Activated CD4-positive, alpha-beta T cell treated with anti-CD3 and anti-CD28 coated beads, Interleukin-2, amount 10 ng/mL, durations not matched to agents 7 days and 5 days (primary cell): ENCODE results near the gene GABRB3. TPM values are rescaled to one million over a fixed set of nuclear protein-coding genes. Genes with fewer than 3 reads are reported as not detected.

ENCODE experiments used
- CTCF ChIA-PET: fragments of 350-600 bp; sonication (Branson Sonifier 250); formaldehyde crosslinking; loops from one replicate; lab custom pipeline; 2021; ENCODE audit warnings: antibody characterized with exemption; lab: Charles Lee
- POLR2A ChIA-PET: fragments of 350-600 bp; sonication (Branson Sonifier 250); formaldehyde crosslinking; loops from one replicate; lab custom pipeline; 2021; ENCODE audit warnings: antibody characterized with exemption; lab: Charles Lee
- DNase-seq: peaks from one replicate; pipeline ENCODE4 v3.0.0-alpha.2; 2020
- H3K27ac Mint-ChIP-seq: one replicate; pipeline ENCODE4 v1.8.0; 2021; ENCODE audit warnings: mild to moderate bottlenecking, moderate library complexity, mixed read lengths
- H3K27me3 Mint-ChIP-seq: one replicate; pipeline ENCODE4 v1.8.0; 2021; ENCODE audit warnings: mixed read lengths
- H3K36me3 Mint-ChIP-seq: one replicate; pipeline ENCODE4 v1.8.0; 2021; ENCODE audit warnings: low read depth, mixed read lengths
- H3K4me1 Mint-ChIP-seq: one replicate; pipeline ENCODE4 v1.8.0; 2021; ENCODE audit warnings: mixed read lengths
- H3K4me3 Mint-ChIP-seq: one replicate; pipeline ENCODE4 v1.8.0; 2021; ENCODE audit warnings: mild to moderate bottlenecking, moderate library complexity, mixed read lengths
- H3K9me3 Mint-ChIP-seq: one replicate; pipeline ENCODE4 v1.8.0; 2021; ENCODE audit warnings: mixed read lengths
- total RNA-seq, 2 experiments: library from RNA; stranded (reverse); gene quantifications; one replicate each; pipeline ENCODE4 v1.2.3, GENCODE V29; 2021

GABRB3 gene
- total RNA-seq, 2 experiments from 2014 or later: 0.12 TPM; not detected in 1

- no peak overlapping the region for H3K4me3 Mint-ChIP-seq
Observed at GRCh38 chr15:26580943-26581342, 191.9 kb downstream of the GABRB3 start.

GRCh38 chr15:26572602-26573350, 200.1 kb downstream of the GABRB3 start:
- no peak for DNase-seq
- H3K27me3 Mint-ChIP-seq: no peaks in the 10 kb centered on the region
- H3K27ac Mint-ChIP-seq: no peak overlapping the region
- H3K4me1 Mint-ChIP-seq: no peaks in the 10 kb centered on the region
- CTCF ChIA-PET: no interaction called here
- no peaks in the 10 kb centered on the region for H3K36me3 Mint-ChIP-seq
- peaks cover 26% of the 10 kb centered on the region for H3K9me3 Mint-ChIP-seq
- POLR2A ChIA-PET: no interaction called here
- H3K4me3 Mint-ChIP-seq: no peak overlapping the region

More at GRCh38 chr15:26580943-26581342, 191.9 kb downstream of the GABRB3 start:
- peaks cover 36% of the 10 kb centered on the region for H3K9me3 Mint-ChIP-seq
- no peaks in the 10 kb centered on the region for H3K36me3 Mint-ChIP-seq
- H3K27ac Mint-ChIP-seq: no peak overlapping the region
- DNase-seq: no peak
- ChIA-PET CTCF (no interaction called here), POLR2A (no interaction called here)
- H3K27me3 Mint-ChIP-seq: no peaks in the 10 kb centered on the region
- H3K4me1 Mint-ChIP-seq: no peaks in the 10 kb centered on the region

- no peaks in the 10 kb centered on the region for H3K27me3 Mint-ChIP-seq
- H3K4me1 Mint-ChIP-seq: no peaks in the 10 kb centered on the region
- H3K36me3 Mint-ChIP-seq: no peaks in the 10 kb centered on the region
- peaks cover 17% of the 10 kb centered on the region for H3K9me3 Mint-ChIP-seq
- no peak for DNase-seq
- no peak overlapping the region for H3K27ac Mint-ChIP-seq
- POLR2A ChIA-PET: no interaction called here
- H3K4me3 Mint-ChIP-seq: no peak overlapping the region
- CTCF ChIA-PET: interaction anchor here (0.6 to 0.8 kb wide), 2 partner anchors 13 to 1898 kb away, joined by 3 read pairs; no protein-coding TSS in a partner anchor
Observed at GRCh38 chr15:26571346-26571745, 201.5 kb downstream of the GABRB3 start.

DNA sequence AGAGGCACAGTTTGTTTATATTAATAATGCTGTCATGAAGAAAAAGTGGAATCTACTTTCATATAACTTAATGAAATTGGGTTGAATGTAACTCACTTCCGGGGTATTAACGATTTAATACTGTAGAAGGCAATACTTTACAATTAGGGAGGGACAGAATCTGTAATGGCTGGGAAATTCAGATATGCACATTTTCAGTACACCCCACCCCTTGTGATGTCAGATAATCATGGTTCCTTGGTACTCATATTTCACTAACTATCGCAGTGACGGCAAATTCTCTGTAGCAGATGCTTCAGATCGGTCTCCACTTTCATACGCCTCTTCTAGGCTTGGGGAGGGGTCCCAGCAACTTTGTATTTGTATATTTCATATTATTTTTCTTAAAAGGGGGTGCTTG, 207.3 kb downstream of the GABRB3 start:
- Mint-ChIP-seq H3K36me3 (no peaks in the 10 kb centered on the region), H3K9me3 (peaks cover 22% of the 10 kb centered on the region), H3K27me3 (no peaks in the 10 kb centered on the region), H3K4me3 (no peak overlapping the region), H3K4me1 (no peaks in the 10 kb centered on the region), H3K27ac (no peak overlapping the region)
- ChIA-PET POLR2A (no interaction called here), CTCF (no interaction called here)
- no peak for DNase-seq

- Mint-ChIP-seq H3K4me3 (no peak overlapping the region), H3K9me3 (peaks cover 18% of the 10 kb centered on the region), H3K4me1 (no peaks in the 10 kb centered on the region), H3K27me3 (no peaks in the 10 kb centered on the region), H3K27ac (no peak overlapping the region), H3K36me3 (no peaks in the 10 kb centered on the region)
- POLR2A ChIA-PET: no interaction called here
- no peak for DNase-seq
- CTCF ChIA-PET: no interaction called here
Observed at GRCh38 chr15:26564361-26564760, 208.5 kb downstream of the GABRB3 start.

GRCh38 chr15:26562336-26562735, 210.5 kb downstream of the GABRB3 start:
- ChIA-PET POLR2A (no interaction called here), CTCF (no interaction called here)
- Mint-ChIP-seq H3K4me3 (no peak overlapping the region), H3K27me3 (no peaks in the 10 kb centered on the region), H3K27ac (no peak overlapping the region), H3K4me1 (no peaks in the 10 kb centered on the region), H3K36me3 (no peaks in the 10 kb centered on the region), H3K9me3 (peaks cover 13% of the 10 kb centered on the region)
- no peak for DNase-seq

GRCh38 chr15:26561896-26562295, 211.0 kb downstream of the GABRB3 start:
- H3K36me3 Mint-ChIP-seq: no peaks in the 10 kb centered on the region
- peaks cover 13% of the 10 kb centered on the region for H3K9me3 Mint-ChIP-seq
- POLR2A ChIA-PET: no interaction called here
- CTCF ChIA-PET: no interaction called here
- no peak overlapping the region for H3K27ac Mint-ChIP-seq
- no peaks in the 10 kb centered on the region for H3K27me3 Mint-ChIP-seq
- no peaks in the 10 kb centered on the region for H3K4me1 Mint-ChIP-seq
- H3K4me3 Mint-ChIP-seq: no peak overlapping the region
- no peak for DNase-seq

DNA sequence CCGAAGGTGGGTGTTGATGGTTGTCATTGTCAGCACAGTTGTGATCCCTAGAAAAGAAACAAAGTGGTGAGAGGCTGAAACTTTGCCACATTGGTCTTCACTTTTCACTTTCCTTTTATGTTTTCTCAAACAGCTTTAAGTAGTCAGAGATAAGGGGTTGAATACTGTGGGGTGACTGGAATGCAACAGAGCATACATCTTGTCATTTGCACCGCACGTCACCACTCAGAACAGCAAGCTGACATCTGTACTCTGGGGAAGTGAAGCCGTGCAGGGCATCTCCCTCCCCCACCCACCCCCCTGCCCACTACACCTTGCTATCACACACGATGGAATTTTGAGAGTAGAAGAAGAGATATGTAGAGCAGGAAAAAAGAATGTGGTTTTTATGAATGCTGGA, 211.7 kb downstream of the GABRB3 start:
- ChIA-PET CTCF (no interaction called here), POLR2A (no interaction called here)
- H3K36me3 Mint-ChIP-seq: no peaks in the 10 kb centered on the region
- DNase-seq: no peak
- no peaks in the 10 kb centered on the region for H3K4me1 Mint-ChIP-seq
- H3K27me3 Mint-ChIP-seq: no peaks in the 10 kb centered on the region
- no peak overlapping the region for H3K27ac Mint-ChIP-seq
- H3K9me3 Mint-ChIP-seq: peaks cover 15% of the 10 kb centered on the region
- H3K4me3 Mint-ChIP-seq: no peak overlapping the region

DNA sequence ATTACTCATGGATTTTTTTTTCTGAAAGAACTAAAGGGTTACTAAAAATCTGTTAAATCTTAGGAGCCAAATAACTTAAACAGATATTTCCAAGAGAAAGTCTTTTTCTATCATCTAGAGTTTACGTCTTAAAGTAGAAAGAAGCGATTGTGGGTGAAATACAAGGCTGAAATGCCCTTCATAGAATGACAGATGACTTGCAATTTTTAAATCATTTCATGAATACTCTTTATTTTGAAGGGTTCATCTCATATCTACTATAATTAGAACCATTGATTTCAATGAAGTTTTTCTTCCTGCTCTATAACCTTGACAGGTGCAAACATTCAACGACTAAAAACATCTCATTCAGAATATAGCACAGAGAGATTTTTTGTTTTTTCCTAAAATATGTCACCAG, 217.0 kb downstream of the GABRB3 start:
- Mint-ChIP-seq H3K36me3 (no peaks in the 10 kb centered on the region), H3K4me1 (no peaks in the 10 kb centered on the region), H3K9me3 (peaks cover 19% of the 10 kb centered on the region), H3K4me3 (no peak overlapping the region), H3K27me3 (no peaks in the 10 kb centered on the region), H3K27ac (no peak overlapping the region)
- ChIA-PET CTCF (no interaction called here), POLR2A (no interaction called here)
- DNase-seq: no peak

DNA sequence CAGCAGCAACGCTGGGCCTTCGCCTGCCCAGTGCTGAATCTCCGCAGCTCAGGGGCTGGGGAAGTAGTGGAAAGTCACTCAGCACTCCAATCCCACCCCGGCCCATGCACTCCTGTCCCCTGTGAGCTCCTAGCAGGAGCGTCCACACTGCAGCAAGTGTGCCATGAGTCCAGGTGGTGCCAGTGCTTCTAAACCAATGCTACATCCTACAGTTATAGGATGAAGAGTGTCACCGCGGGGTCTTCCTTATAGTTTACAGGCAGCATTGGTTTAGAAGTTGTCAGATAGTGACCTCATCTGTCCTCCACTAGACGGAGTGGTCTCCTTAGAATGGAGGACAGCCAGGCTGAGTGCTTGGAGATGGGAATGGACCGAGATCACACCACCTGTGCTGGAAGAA, 221.4 kb downstream of the GABRB3 start:
- ChIA-PET CTCF (no interaction called here), POLR2A (no interaction called here)
- Mint-ChIP-seq H3K27me3 (no peaks in the 10 kb centered on the region), H3K4me3 (no peak overlapping the region), H3K9me3 (peaks cover 36% of the 10 kb centered on the region), H3K27ac (no peak overlapping the region), H3K4me1 (no peaks in the 10 kb centered on the region), H3K36me3 (no peaks in the 10 kb centered on the region)
- no peak for DNase-seq

- Mint-ChIP-seq H3K4me3 (no peak overlapping the region), H3K36me3 (no peaks in the 10 kb centered on the region), H3K27ac (no peak overlapping the region), H3K27me3 (no peaks in the 10 kb centered on the region), H3K4me1 (no peaks in the 10 kb centered on the region), H3K9me3 (peaks cover 34% of the 10 kb centered on the region)
- ChIA-PET CTCF (no interaction called here), POLR2A (no interaction called here)
- DNase-seq: no peak
Observed at GRCh38 chr15:26550880-26551279, 222.0 kb downstream of the GABRB3 start.

DNA sequence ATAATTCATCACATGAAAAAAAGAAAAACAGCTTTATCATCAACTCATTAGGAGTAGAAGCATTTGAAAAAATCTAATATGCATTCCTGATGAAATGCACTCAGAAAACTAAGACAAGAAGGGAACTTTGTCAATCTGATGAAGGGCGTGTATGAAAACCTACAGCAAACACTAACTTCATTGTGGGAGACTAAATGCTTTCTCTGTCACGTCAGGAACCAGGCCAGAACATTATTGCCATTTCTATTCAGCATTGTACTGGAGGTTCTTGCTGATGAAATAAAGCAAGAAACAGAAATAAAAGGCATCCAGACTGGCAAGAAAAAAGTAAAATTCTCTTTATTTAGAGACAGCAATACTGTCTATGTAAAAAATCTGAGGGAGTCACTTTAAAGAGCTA, 235.2 kb downstream of the GABRB3 start:
- ChIA-PET CTCF (no interaction called here), POLR2A (no interaction called here)
- no peaks in the 10 kb centered on the region for H3K36me3 Mint-ChIP-seq
- no peak overlapping the region for H3K27ac Mint-ChIP-seq
- DNase-seq: no peak
- H3K27me3 Mint-ChIP-seq: no peaks in the 10 kb centered on the region
- peaks cover 48% of the 10 kb centered on the region for H3K9me3 Mint-ChIP-seq
- no peaks in the 10 kb centered on the region for H3K4me1 Mint-ChIP-seq
- H3K4me3 Mint-ChIP-seq: no peak overlapping the region

- Mint-ChIP-seq H3K36me3 (no peaks in the 10 kb centered on the region), H3K27ac (no peak overlapping the region), H3K27me3 (no peaks in the 10 kb centered on the region), H3K4me1 (no peaks in the 10 kb centered on the region), H3K4me3 (no peak overlapping the region), H3K9me3 (peaks cover 38% of the 10 kb centered on the region)
- ChIA-PET POLR2A (no interaction called here), CTCF (no interaction called here)
- DNase-seq: no peak
Observed at GRCh38 chr15:26531489-26531888, 241.4 kb downstream of the GABRB3 start.

GRCh38 chr15:26525096-26525495, 247.8 kb downstream of the GABRB3 start:
- CTCF ChIA-PET: no interaction called here
- no peaks in the 10 kb centered on the region for H3K4me1 Mint-ChIP-seq
- POLR2A ChIA-PET: no interaction called here

More at GRCh38 chr15:26525096-26525495, 247.8 kb downstream of the GABRB3 start:
- H3K4me3 Mint-ChIP-seq: no peak overlapping the region
- H3K36me3 Mint-ChIP-seq: no peaks in the 10 kb centered on the region
- peaks cover 25% of the 10 kb centered on the region for H3K9me3 Mint-ChIP-seq
- DNase-seq: no peak
- no peak overlapping the region for H3K27ac Mint-ChIP-seq
- H3K27me3 Mint-ChIP-seq: no peaks in the 10 kb centered on the region
